K562 (cell line): ENCODE results near the gene RDH8. TPM values are rescaled to one million over a fixed set of nuclear protein-coding genes. Genes with fewer than 3 reads are reported as not detected.
A peak's percentile ranks its signal among the peaks of the same experiment; 100 is the strongest.

Experiments used
- ATF3 ChIP-seq, 2 experiments: fragments of 450-650 bp in 1 of 2; sonication (generic) in 1 of 2; formaldehyde crosslinking in 1 of 2; IDR thresholded peaks in 1 of 2; conservative IDR thresholded peaks in 1 of 2; 2 replicates each; pipeline versions ENCODE4 v1.6.1 to v1.8.1; 2016 to 2023; ENCODE audit warnings: mild to moderate bottlenecking in 2 of 2, moderate library complexity in 2 of 2, inconsistent platforms in 1 of 2, missing genetic modification reagents in 1 of 2
- CHD4 ChIP-seq: fragments of 200-600 bp; sonication (generic); IDR thresholded peaks from 3 replicates; pipeline ENCODE4 v1.6.1; 2012; ENCODE audit warnings: low read depth, mild to moderate bottlenecking, mixed read lengths, low read length, inconsistent platforms; ENCODE audit not compliant: insufficient read depth, insufficient replicate concordance, poor library complexity, severe bottlenecking
- CTBP1 ChIP-seq: fragments of 450-650 bp; IDR thresholded peaks from 2 replicates; pipeline ENCODE4 v1.6.1; 2016; ENCODE audit warnings: borderline replicate concordance
- FOS ChIP-seq: IDR thresholded peaks from 3 replicates; pipeline ENCODE4 v1.6.1; 2011; ENCODE audit not compliant: insufficient read length; ENCODE audit errors: extremely low read depth
- FUS ChIP-seq: fragments of 200-400 bp; formaldehyde crosslinking; optimal IDR thresholded peaks from 2 replicates; pipeline ENCODE3; 2017; ENCODE audit warnings: low read depth, low read length
- MTF1 ChIP-seq: fragments of 250-450 bp; sonication (Bioruptor Pico); IDR thresholded peaks from 2 replicates; pipeline ENCODE4 v1.9.0; 2021; ENCODE audit warnings: moderate library complexity, mild to moderate bottlenecking, inconsistent platforms, borderline replicate concordance
- RAD51 ChIP-seq: fragments of 450-650 bp; IDR thresholded peaks from 2 replicates; pipeline ENCODE4 v1.7.1; 2016; ENCODE audit warnings: low read depth, mild to moderate bottlenecking, borderline replicate concordance
- RBM25 ChIP-seq: fragments of 200-400 bp; formaldehyde crosslinking; IDR thresholded peaks from 2 replicates; pipeline ENCODE4 v1.6.1; 2018; ENCODE audit warnings: low read length, low read depth, moderate library complexity; ENCODE audit not compliant: severe bottlenecking
- SREBF2 ChIP-seq: sonication (generic); formaldehyde crosslinking; IDR thresholded peaks from 2 replicates; pipeline ENCODE4 v1.4.0; 2020; ENCODE audit warnings: mild to moderate bottlenecking, missing genetic modification reagents
- SUPT5H ChIP-seq: fragments of 450-650 bp; IDR thresholded peaks from 2 replicates; pipeline ENCODE4 v1.6.1; 2016
- ZKSCAN8 ChIP-seq: fragments of 200-800 bp; sonication (Bioruptor generic); IDR thresholded peaks from 2 replicates; pipeline ENCODE4 v1.6.1; 2016; ENCODE audit warnings: missing genetic modification characterization, missing compliant biosample characterization
- polyA plus RNA-seq, 8 experiments: library from polyadenylated mRNA; depleted of rRNA in 4 of 8; stranded (reverse) in 5 of 8; unstranded in 3 of 8; fragments of >200 nt; fragmentation: Nextera tagmentation in 2 of 8; fragmentation: Illumina TruSeq in 1 of 8; extraction: Ambion mirVana in 2 of 8; extraction: Trizol in 1 of 8; gene quantifications; 2 replicates each; pipeline versions ENCODE4 v1.2.1 to v1.2.3, GENCODE V29; 2011 to 2014; ENCODE audit warnings: inconsistent platforms in 1 of 8, missing spikeins in 1 of 8
- total RNA-seq, 7 experiments: library from RNA; depleted of rRNA in 6 of 7; stranded (reverse); fragments of >200 nt in 6 of 7; fragmentation: Illumina TruSeq in 2 of 7; extraction: Trizol in 2 of 7; gene quantifications; 2 replicates each; pipeline versions ENCODE4 v1.2.1 to v1.2.3, GENCODE V29; 2011 to 2021; ENCODE audit warnings: low replicate concordance in 1 of 7
- TF ChIP-seq, protein P1 (sequence below), 2 experiments: IDR thresholded peaks in 1 of 2; conservative IDR thresholded peaks in 1 of 2; 2 replicates each; pipeline ENCODE4 v1.6.1; 2016; ENCODE audit warnings: low read depth in 2 of 2, mild to moderate bottlenecking in 1 of 2, missing compliant biosample characterization in 1 of 2, missing genetic modification characterization in 1 of 2, moderate library complexity in 1 of 2
- TF ChIP-seq, protein P2 (sequence below): sonication (generic); formaldehyde crosslinking; IDR thresholded peaks from 2 replicates; pipeline ENCODE4 v1.8.0; 2022; ENCODE audit warnings: mild to moderate bottlenecking, missing genetic modification reagents, borderline replicate concordance

Gene RDH8
- total and polyA plus RNA-seq, 9 of the 15 experiments (the other 6 are each of a cell fraction or from before 2014, with no cell fraction given) = not detected

DNA sequence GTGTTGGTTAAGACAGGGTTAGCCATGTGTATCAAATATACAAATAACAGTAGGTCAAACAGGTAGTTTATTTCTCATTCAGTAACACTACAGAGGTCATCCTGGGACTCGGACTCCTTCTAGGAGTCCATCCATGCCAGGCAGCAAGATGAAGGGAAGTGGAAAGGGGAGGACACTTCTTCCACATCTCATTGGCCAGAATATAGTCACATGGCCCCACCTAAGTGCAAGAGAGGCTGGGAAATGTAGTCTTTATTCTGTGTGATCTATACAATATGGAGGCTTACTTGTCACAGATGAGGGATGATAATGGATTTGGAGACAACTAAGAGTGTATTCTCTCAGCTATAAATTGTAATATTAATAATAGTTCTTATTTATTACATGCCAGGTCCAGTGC lies 31.1 kb downstream of the RDH8 start (continued):
- TF ChIP-seq, protein P1, sequence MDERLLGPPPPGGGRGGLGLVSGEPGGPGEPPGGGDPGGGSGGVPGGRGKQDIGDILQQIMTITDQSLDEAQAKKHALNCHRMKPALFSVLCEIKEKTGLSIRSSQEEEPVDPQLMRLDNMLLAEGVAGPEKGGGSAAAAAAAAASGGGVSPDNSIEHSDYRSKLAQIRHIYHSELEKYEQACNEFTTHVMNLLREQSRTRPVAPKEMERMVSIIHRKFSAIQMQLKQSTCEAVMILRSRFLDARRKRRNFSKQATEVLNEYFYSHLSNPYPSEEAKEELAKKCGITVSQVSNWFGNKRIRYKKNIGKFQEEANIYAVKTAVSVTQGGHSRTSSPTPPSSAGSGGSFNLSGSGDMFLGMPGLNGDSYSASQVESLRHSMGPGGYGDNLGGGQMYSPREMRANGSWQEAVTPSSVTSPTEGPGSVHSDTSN (CRISPR knock-in tag; IDR thresholded peaks at IDR 0.05; ENCODE audit: low read depth) = no peak
- TF ChIP-seq, protein P1 (tag; conservative IDR thresholded peaks at IDR 0.05; ENCODE audit: low read depth) = peak; percentile 49
- TF ChIP-seq ZKSCAN8 = no peak
- no peak for TF ChIP-seq SUPT5H
- TF ChIP-seq RBM25 = peak; percentile 17
- TF ChIP-seq CTBP1 = no peak
- peak; percentile 64 for TF ChIP-seq FOS
- no peak for TF ChIP-seq FUS
- no peak for TF ChIP-seq CHD4
- TF ChIP-seq RAD51 = peak; percentile 87
- TF ChIP-seq ATF3 (IDR thresholded peaks at IDR 0.05) = no peak
- TF ChIP-seq ATF3 (CRISPR knock-in tag; conservative IDR thresholded peaks at IDR 0.05) = no peak
- TF ChIP-seq MTF1 (CRISPR knock-in tag) = no peak
- no peak for TF ChIP-seq SREBF2 (CRISPR knock-in tag)
- TF ChIP-seq, protein P2, sequence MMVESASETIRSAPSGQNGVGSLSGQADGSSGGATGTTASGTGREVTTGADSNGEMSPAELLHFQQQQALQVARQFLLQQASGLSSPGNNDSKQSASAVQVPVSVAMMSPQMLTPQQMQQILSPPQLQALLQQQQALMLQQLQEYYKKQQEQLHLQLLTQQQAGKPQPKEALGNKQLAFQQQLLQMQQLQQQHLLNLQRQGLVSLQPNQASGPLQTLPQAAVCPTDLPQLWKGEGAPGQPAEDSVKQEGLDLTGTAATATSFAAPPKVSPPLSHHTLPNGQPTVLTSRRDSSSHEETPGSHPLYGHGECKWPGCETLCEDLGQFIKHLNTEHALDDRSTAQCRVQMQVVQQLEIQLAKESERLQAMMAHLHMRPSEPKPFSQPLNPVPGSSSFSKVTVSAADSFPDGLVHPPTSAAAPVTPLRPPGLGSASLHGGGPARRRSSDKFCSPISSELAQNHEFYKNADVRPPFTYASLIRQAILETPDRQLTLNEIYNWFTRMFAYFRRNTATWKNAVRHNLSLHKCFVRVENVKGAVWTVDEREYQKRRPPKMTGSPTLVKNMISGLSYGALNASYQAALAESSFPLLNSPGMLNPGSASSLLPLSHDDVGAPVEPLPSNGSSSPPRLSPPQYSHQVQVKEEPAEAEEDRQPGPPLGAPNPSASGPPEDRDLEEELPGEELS = no peak
